Right lobe of liver (tissue), 4 donors: ENCODE data around the gene EFNB2.

Experiments
- CTCF ChIP-seq, 4 donors: fragments of 200-600 bp in 3 of 4; fragments of 450-650 bp in 1 of 4; IDR thresholded peaks; one replicate each; pipeline versions ENCODE4 v1.5.1 to v1.8.0; 2016 to 2022; ENCODE audit warnings: antibody characterized with exemption in 4 of 4, mild to moderate bottlenecking in 2 of 4
- POLR2A ChIP-seq: fragments of 450-650 bp; IDR thresholded peaks from one replicate; pipeline ENCODE4 v1.6.1; 2017; ENCODE audit warnings: antibody characterized with exemption, mild to moderate bottlenecking
- donor health status: DM: no; HTN: no; CAD: no.
- donor health status: DM: no; HTN: no; CAD: no.
- donor health status: DM: no; HTN: yes; CAD: no.

- TF ChIP-seq CTCF (IDR thresholded peaks at IDR 0.05) (no peak), POLR2A (no peak)
Measured at GRCh38 chr13:106506286-106506685, 29.2 kb downstream of the EFNB2 start.
